Measurements from ENCODE around the gene ARRDC2. TPM values are rescaled to one million over a fixed set of nuclear protein-coding genes. Genes with fewer than 3 reads are reported as not detected.

Gene ARRDC2
- total RNA-seq, 4 donors from 2014 or later = 11.3 to 35.0 (median 28.5) TPM

GRCh38 chr19:18053576-18054219 lies 45.7 kb downstream of the ARRDC2 start:
- Histone ChIP-seq H3K27me3 (no peaks in the 10 kb centered on the region), H3K9me3 (no peaks in the 10 kb centered on the region), H3K4me1 (peaks cover 42% of the 10 kb centered on the region), H3K4me3 (no peak overlapping the region), H3K27ac (no peak overlapping the region), H3K36me3 (no peaks in the 10 kb centered on the region)
- DNase-seq (ENCODE audit: low spot score in 2 of 2) = no peak
- 47% methylated on average over 9 of the region's 9 CpGs for WGBS
- no peak for TF ChIP-seq POLR2AphosphoS5 (IDR thresholded peaks at IDR 0.05)

- Histone ChIP-seq H3K4me1 (peaks cover 28% of the 10 kb centered on the region), H3K4me3 (no peak overlapping the region), H3K36me3 (no peaks in the 10 kb centered on the region), H3K9me3 (no peaks in the 10 kb centered on the region), H3K27ac (no peak overlapping the region), H3K27me3 (no peaks in the 10 kb centered on the region)
- no peak for DNase-seq (ENCODE audit: low spot score in 2 of 2)
- TF ChIP-seq CTCF (IDR thresholded peaks at IDR 0.05) (no peak), EP300 (IDR thresholded peaks at IDR 0.05) (no peak), POLR2A (IDR thresholded peaks at IDR 0.05) (no peak), POLR2AphosphoS5 (IDR thresholded peaks at IDR 0.05) (no peak)
- 90% methylated on average over 5 of the region's 5 CpGs for WGBS
Observed at GRCh38 chr19:18055967-18056366, 48.0 kb downstream of the ARRDC2 start.

DNA sequence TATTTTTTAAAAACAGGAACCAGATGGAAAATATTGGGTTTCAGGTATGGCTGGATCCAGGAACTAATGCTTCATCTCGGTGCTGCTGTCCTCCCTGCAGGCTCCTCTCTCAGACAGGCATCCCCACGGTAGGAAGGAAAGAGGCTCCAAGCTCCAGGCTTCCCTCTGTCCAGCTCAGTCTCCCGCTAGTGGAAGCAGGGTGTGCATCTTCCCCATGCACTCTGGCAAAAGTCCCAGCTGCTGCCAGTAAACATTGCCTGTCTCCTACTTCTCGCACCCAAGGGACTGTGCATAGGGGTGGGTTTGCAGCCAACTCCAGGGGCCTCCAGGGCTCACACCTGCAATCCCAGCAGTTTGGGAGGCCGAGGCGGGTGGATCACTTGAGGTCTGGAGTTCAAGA lies 49.6 kb downstream of the ARRDC2 start:
- Histone ChIP-seq H3K9me3 (no peaks in the 10 kb centered on the region), H3K4me3 (no peak overlapping the region), H3K36me3 (no peaks in the 10 kb centered on the region), H3K4me1 (peaks cover 14% of the 10 kb centered on the region), H3K27ac (peak overlapping the region; percentile 62), H3K27me3 (no peaks in the 10 kb centered on the region)
- TF ChIP-seq EP300 (IDR thresholded peaks at IDR 0.05) = no peak
- TF ChIP-seq CTCF (IDR thresholded peaks at IDR 0.05) = no peak
- no peak for TF ChIP-seq POLR2AphosphoS5 (IDR thresholded peaks at IDR 0.05)
- no peak for TF ChIP-seq POLR2A (IDR thresholded peaks at IDR 0.05)
- WGBS = 39% methylated on average over 4 of the region's 6 CpGs
- DNase-seq (ENCODE audit: low spot score in 2 of 2) = no peak

- Histone ChIP-seq H3K9me3 (no peaks in the 10 kb centered on the region), H3K4me1 (peaks cover 14% of the 10 kb centered on the region), H3K27ac (peak overlapping the region; percentile 62), H3K27me3 (no peaks in the 10 kb centered on the region), H3K36me3 (no peaks in the 10 kb centered on the region), H3K4me3 (no peak overlapping the region)
- TF ChIP-seq POLR2AphosphoS5 (IDR thresholded peaks at IDR 0.05) (no peak), CTCF (IDR thresholded peaks at IDR 0.05) (peak; percentile 82 to 91)
- WGBS = 4% methylated on average over 29 of the region's 34 CpGs
- DNase-seq (ENCODE audit: low spot score in 2 of 2) = peak; percentile 86 to 92
Observed at GRCh38 chr19:18058208-18059009, 50.4 kb downstream of the ARRDC2 start.

GRCh38 chr19:18059297-18059696 lies 51.3 kb downstream of the ARRDC2 start:
- Histone ChIP-seq H3K27me3 (no peaks in the 10 kb centered on the region), H3K9me3 (no peaks in the 10 kb centered on the region), H3K27ac (no peak overlapping the region), H3K36me3 (no peaks in the 10 kb centered on the region), H3K4me1 (peaks cover 14% of the 10 kb centered on the region), H3K4me3 (no peak overlapping the region)
- no peak for DNase-seq (ENCODE audit: low spot score in 2 of 2)
- no peak for TF ChIP-seq CTCF (IDR thresholded peaks at IDR 0.05)
- no peak for TF ChIP-seq POLR2AphosphoS5 (IDR thresholded peaks at IDR 0.05)
- TF ChIP-seq POLR2A (IDR thresholded peaks at IDR 0.05) = no peak
- TF ChIP-seq EP300 (IDR thresholded peaks at IDR 0.05) = no peak
- WGBS = 68% methylated on average over 8 of the region's 8 CpGs
